SH-SY5Y (cell line): ENCODE data around the gene AQP5.

Experiments
- GATA2 ChIP-seq: IDR thresholded peaks from 2 replicates; pipeline ENCODE4 v1.6.1; 2011; ENCODE audit warnings: mild to moderate bottlenecking, low read depth, low read length
- GATA3 ChIP-seq: IDR thresholded peaks from 2 replicates; pipeline ENCODE4 v1.6.1; 2011; ENCODE audit warnings: low read depth, mild to moderate bottlenecking, low read length, moderate library complexity

DNA sequence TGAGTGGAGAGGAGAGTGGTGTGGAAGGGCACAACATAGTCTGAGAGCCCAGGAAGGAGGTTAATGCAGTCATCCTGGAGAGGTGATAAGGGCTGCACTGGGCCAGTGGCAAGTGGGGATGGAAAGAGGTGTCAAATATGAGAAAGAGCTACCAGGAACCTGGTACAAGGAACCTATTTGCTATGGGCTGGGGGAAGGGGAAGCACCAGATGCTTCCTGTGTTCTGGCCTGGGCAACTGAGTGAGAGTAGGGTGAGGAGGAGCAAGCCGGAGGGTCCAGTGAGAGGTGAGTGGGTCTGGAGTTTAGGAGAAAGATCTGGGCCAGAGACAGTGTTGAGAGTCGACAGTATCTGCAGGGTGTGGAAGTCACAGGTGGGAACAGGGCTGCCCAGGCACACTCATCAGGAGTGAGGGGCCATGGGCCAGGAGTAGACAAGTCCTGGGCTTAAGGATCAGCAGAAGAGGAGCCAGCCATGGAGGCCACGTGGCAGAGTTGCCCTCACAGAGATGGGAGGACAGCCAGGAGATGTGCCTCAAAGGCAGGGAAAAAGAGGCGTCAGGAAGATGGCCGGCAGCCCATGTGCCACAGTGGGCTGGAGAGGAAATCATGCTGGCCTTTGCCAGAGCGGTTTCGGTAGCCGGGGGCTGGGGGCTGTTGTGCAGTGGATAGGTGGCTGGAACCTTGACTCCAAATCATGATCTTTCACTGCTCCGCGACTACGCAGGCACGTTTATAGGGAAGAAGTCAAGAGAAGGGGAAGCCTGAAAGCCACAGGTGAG lies 8.2 kb downstream of the AQP5 start:
- TF ChIP-seq GATA2 (no peak), GATA3 (no peak)
